VCaP (cell line): Measurements from ENCODE around the gene SDK1.

Source experiments
- H3K27ac ChIP-seq: fragments of 450-650 bp; 2 replicates; pipeline ENCODE4 v1.5.1; 2017
- TF ChIP-seq, protein P1 (sequence below): fragments of 450-650 bp; conservative IDR thresholded peaks from 2 replicates; pipeline ENCODE4 v1.5.1; 2017; ENCODE audit warnings: mild to moderate bottlenecking, moderate library complexity

Gene SDK1

GRCh38 chr7:4162884-4163564 is 862.0 kb downstream of the SDK1 start:
- TF ChIP-seq, protein P1, sequence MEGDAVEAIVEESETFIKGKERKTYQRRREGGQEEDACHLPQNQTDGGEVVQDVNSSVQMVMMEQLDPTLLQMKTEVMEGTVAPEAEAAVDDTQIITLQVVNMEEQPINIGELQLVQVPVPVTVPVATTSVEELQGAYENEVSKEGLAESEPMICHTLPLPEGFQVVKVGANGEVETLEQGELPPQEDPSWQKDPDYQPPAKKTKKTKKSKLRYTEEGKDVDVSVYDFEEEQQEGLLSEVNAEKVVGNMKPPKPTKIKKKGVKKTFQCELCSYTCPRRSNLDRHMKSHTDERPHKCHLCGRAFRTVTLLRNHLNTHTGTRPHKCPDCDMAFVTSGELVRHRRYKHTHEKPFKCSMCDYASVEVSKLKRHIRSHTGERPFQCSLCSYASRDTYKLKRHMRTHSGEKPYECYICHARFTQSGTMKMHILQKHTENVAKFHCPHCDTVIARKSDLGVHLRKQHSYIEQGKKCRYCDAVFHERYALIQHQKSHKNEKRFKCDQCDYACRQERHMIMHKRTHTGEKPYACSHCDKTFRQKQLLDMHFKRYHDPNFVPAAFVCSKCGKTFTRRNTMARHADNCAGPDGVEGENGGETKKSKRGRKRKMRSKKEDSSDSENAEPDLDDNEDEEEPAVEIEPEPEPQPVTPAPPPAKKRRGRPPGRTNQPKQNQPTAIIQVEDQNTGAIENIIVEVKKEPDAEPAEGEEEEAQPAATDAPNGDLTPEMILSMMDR = no peak
- H3K27ac ChIP-seq = no peak overlapping the region

- no peak overlapping the region for H3K27ac ChIP-seq
- TF ChIP-seq, protein P1 = no peak
These were observed 862.6 kb downstream of the SDK1 start for GRCh38 chr7:4163565-4164203.

DNA sequence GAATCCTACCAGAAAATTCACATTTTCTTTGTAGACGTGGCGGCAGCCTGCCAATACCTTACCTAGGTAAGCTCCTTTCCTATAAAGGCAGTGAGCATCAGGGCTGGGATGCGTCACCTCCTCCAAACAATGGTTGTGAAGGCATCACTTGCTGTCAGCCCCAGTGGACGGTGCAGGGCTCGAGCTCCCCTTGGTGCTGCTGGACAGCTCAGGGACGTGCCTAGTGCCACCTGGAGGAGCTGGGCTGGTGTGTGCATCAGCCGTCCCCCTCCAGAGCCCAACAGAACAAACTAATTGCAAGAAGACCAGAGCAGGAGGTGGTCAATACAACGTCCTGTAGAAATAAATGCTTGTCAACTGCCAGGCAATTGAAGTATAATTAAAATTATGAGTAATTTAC is 863.5 kb downstream of the SDK1 start:
- H3K27ac ChIP-seq = no peak overlapping the region
- TF ChIP-seq, protein P1 = peak; percentile 27; the same call in 1 of the 2 replicates

DNA sequence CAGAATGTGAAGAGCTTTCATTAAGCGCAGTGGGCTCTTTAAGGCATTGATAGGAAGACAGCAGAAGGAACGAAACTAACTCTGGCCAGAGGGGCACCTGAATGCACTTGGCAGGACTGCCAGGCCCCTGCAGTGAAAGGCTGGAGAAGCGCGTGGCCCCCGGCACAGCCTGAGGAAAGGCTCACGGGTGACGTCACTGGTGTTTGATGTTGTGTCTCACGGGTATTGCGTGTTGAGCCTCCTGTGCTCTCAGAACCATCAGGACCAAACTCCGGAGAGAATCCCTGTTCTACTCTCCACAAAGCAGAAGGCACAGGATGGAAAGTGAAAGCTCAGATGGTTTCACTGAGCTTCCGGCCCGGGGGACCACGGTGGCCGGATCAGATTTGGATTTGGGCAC is 865.3 kb downstream of the SDK1 start:
- TF ChIP-seq, protein P1 = no peak

GRCh38 chr7:4166807-4167206 is 865.8 kb downstream of the SDK1 start:
- TF ChIP-seq, protein P1 = no peak

More for the DNA sequence above, 865.3 kb downstream of the SDK1 start:
- H3K27ac ChIP-seq = no peak overlapping the region

GRCh38 chr7:4167385-4167910 is 866.4 kb downstream of the SDK1 start:
- no peak overlapping the region for H3K27ac ChIP-seq
- TF ChIP-seq, protein P1 = no peak

More at GRCh38 chr7:4166807-4167206, 865.8 kb downstream of the SDK1 start:
- no peak overlapping the region for H3K27ac ChIP-seq

DNA sequence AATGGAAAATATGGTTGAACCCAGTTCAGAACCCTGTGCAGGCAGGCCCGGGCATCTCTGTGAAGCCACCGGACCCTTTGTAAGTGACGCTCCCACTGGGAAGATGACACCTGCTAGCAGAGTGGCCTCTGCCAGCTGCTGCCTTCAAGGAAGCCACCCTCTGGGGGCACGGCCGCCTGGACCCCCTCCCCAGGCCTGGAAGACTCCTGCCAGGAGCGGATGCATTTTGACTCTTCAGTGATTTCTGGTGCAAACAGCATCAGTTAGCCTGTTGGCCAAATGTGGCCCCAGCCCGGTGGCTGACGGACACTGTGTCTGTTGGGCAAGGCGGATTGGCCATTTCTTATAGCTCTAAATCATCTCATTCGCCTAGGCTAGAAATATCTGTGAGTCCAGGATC is 867.0 kb downstream of the SDK1 start:
- TF ChIP-seq, protein P1 = no peak
- no peak overlapping the region for H3K27ac ChIP-seq
